ENCODE data around the gene C3orf49. TPM values are rescaled to one million over a fixed set of nuclear protein-coding genes. Genes with fewer than 3 reads are reported as not detected.

C3orf49 gene
- total RNA-seq, 2 experiments from 2014 or later, result not detected

GRCh38 chr3:63864965-63865327, 45.8 kb downstream of the C3orf49 start:
- H4K20me1 ChIP-seq (ENCODE audit: insufficient read depth, low read length), result peaks cover 6% of the 10 kb centered on the region; the same call in 1 of the 2 replicates
- CTCF ChIA-PET (ENCODE audit: unreplicated experiment), result no interaction called here
- peaks cover 92% of the 10 kb centered on the region for H3K79me2 ChIP-seq (ENCODE audit: insufficient read depth, low read depth, low read length)
- H3K9me3 ChIP-seq (ENCODE audit: low read length), result no peaks in the 10 kb centered on the region
- TSS peak; percentile 71 for BruUV-seq (replicated peaks)
- H3K9me2 ChIP-seq (ENCODE audit: insufficient read depth, low read length), result no peaks in the 10 kb centered on the region
- peak overlapping the region; percentile 15; the same call in 1 of the 2 replicates for H2AFZ ChIP-seq (ENCODE audit: low read length)
- TF ChIP-seq, protein P1, sequence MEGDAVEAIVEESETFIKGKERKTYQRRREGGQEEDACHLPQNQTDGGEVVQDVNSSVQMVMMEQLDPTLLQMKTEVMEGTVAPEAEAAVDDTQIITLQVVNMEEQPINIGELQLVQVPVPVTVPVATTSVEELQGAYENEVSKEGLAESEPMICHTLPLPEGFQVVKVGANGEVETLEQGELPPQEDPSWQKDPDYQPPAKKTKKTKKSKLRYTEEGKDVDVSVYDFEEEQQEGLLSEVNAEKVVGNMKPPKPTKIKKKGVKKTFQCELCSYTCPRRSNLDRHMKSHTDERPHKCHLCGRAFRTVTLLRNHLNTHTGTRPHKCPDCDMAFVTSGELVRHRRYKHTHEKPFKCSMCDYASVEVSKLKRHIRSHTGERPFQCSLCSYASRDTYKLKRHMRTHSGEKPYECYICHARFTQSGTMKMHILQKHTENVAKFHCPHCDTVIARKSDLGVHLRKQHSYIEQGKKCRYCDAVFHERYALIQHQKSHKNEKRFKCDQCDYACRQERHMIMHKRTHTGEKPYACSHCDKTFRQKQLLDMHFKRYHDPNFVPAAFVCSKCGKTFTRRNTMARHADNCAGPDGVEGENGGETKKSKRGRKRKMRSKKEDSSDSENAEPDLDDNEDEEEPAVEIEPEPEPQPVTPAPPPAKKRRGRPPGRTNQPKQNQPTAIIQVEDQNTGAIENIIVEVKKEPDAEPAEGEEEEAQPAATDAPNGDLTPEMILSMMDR (conservative IDR thresholded peaks at IDR 0.05; ENCODE audit: low read length), result no peak
- TF ChIP-seq EZH2phosphoT487 (IDR thresholded peaks at IDR 0.05; ENCODE audit: borderline replicate concordance, low read depth, low read length), result no peak
- peaks cover 28% of the 10 kb centered on the region for H3K36me3 ChIP-seq (ENCODE audit: insufficient read depth, low read length)
- H3K4me3 ChIP-seq (ENCODE audit: low read depth, low read length, poor library complexity, severe bottlenecking), result peak overlapping the region; percentile 74
- DNase-seq (ENCODE audit: low spot score), result no peak
- H3K27ac ChIP-seq (ENCODE audit: low read depth, low read length, poor library complexity, severe bottlenecking), result peak overlapping the region; percentile 65
- intact Hi-C loops (cut with micrococcal nuclease; ENCODE audit: unreplicated experiment), result loop anchor here (5.0 kb wide), 1 partner anchor 47 kb away; the partner anchor contains the start of gene SCAANT1
- H3K4me1 ChIP-seq (ENCODE audit: insufficient read depth, low read length, poor library complexity, severe bottlenecking), result peaks cover 28% of the 10 kb centered on the region
- POLR2A ChIA-PET, result no interaction called here
- H3K4me2 ChIP-seq (ENCODE audit: low read length), result peak overlapping the region; percentile 87

DNA sequence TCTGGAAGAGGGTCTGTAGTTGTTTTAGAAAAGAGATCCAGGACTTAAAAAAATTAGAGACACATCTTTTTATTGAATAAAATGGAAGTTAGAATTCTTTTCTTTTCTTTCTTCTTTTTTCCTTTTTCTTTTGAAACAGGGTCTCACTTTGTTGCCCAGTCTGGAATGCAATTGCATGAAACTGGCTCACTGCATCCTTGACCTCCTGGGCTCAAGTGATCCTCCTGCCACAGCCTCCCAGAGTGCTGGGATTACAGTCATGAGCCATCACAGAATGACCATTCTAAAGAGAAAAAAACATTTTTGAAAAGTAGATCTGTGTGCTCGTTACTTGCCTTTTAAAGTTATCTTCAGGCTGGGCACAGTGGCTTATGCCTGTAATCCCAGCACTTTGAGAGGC, 48.1 kb downstream of the C3orf49 start:
- TF ChIP-seq, protein P1 (conservative IDR thresholded peaks at IDR 0.05; ENCODE audit: low read length), result no peak
- TF ChIP-seq EZH2phosphoT487 (IDR thresholded peaks at IDR 0.05; ENCODE audit: borderline replicate concordance, low read depth, low read length), result no peak
- Histone ChIP-seq H2AFZ (ENCODE audit: low read length) (no peak overlapping the region), H3K79me2 (ENCODE audit: insufficient read depth, low read depth, low read length) (peaks cover 93% of the 10 kb centered on the region), H3K36me3 (ENCODE audit: insufficient read depth, low read length) (peaks cover 33% of the 10 kb centered on the region), H3K9me3 (ENCODE audit: low read length) (no peaks in the 10 kb centered on the region), H3K4me1 (ENCODE audit: insufficient read depth, low read length, poor library complexity, severe bottlenecking) (peaks cover 42% of the 10 kb centered on the region), H3K27ac (ENCODE audit: low read depth, low read length, poor library complexity, severe bottlenecking) (no peak overlapping the region), H3K9me2 (ENCODE audit: insufficient read depth, low read length) (no peaks in the 10 kb centered on the region), H3K4me3 (ENCODE audit: low read depth, low read length, poor library complexity, severe bottlenecking) (no peak overlapping the region), H4K20me1 (ENCODE audit: insufficient read depth, low read length) (peaks cover 21% of the 10 kb centered on the region; the same call in 1 of the 2 replicates), H3K4me2 (ENCODE audit: low read length) (no peak overlapping the region)
- intact Hi-C loops (cut with micrococcal nuclease; ENCODE audit: unreplicated experiment), result no loop called here
- ChIA-PET POLR2A (interaction anchor here (1.0 to 1.1 kb wide), 2 partner anchors 22 to 61 kb away, joined by 3 read pairs; no protein-coding TSS in a partner anchor), CTCF (ENCODE audit: unreplicated experiment) (no interaction called here)
- no peak for DNase-seq (ENCODE audit: low spot score)
- BruUV-seq (replicated peaks), result no TSS peak

DNA sequence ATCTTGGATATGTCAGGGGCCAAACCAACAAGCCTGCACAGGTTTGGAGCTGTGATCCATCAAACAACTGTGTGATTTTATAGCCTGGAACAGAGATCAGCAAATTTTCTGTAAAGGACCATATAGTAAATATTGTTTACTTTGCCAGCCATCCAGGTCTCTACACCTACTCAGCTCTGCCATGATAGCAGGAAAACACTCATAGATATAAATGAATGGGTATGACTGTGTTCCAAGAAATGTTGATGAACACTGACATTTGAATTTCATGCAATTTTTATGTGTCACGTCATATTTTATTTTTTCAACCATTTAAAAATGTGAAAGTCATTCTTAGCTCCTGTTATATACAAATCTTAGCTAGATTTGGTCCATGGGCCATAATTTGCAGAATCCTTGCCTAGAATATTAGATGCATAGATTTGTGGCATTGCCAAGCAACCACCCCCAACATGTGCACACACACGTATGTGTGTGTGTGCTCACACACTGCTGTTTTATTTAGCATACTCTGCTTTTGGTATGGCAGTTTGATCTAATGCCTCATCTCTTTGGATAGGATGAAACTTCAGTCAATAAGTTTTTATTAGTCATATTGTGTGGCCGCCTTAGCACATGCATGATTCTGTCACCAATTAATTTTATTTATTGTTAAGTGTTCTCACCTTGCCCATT, 51.0 kb downstream of the C3orf49 start:
- H3K9me2 ChIP-seq (ENCODE audit: insufficient read depth, low read length), result no peaks in the 10 kb centered on the region
- TF ChIP-seq EZH2phosphoT487 (IDR thresholded peaks at IDR 0.05; ENCODE audit: borderline replicate concordance, low read depth, low read length), result no peak
- TF ChIP-seq, protein P1 (conservative IDR thresholded peaks at IDR 0.05; ENCODE audit: low read length), result no peak
- H3K79me2 ChIP-seq (ENCODE audit: insufficient read depth, low read depth, low read length), result peaks cover 99% of the 10 kb centered on the region
- H3K4me3 ChIP-seq (ENCODE audit: low read depth, low read length, poor library complexity, severe bottlenecking), result no peak overlapping the region
- intact Hi-C loops (cut with micrococcal nuclease; ENCODE audit: unreplicated experiment), result loop anchor here (2.0 kb wide), 1 partner anchor 43 kb away; the partner anchor contains the start of gene SCAANT1
- peak overlapping the region; percentile 60 for H3K4me2 ChIP-seq (ENCODE audit: low read length)
- no TSS peak for BruUV-seq (replicated peaks)
- POLR2A ChIA-PET, result interaction anchor here (0.6 to 1.1 kb wide), 4 partner anchors 13 to 40 kb away, joined by 3 to 4 read pairs (median 3); no protein-coding TSS in a partner anchor
- H3K4me1 ChIP-seq (ENCODE audit: insufficient read depth, low read length, poor library complexity, severe bottlenecking), result peaks cover 46% of the 10 kb centered on the region
- peaks cover 36% of the 10 kb centered on the region; the same call in 1 of the 2 replicates for H4K20me1 ChIP-seq (ENCODE audit: insufficient read depth, low read length)
- no peak for DNase-seq (ENCODE audit: low spot score)
- H2AFZ ChIP-seq (ENCODE audit: low read length), result no peak overlapping the region
- peaks cover 51% of the 10 kb centered on the region for H3K36me3 ChIP-seq (ENCODE audit: insufficient read depth, low read length)
- H3K27ac ChIP-seq (ENCODE audit: low read depth, low read length, poor library complexity, severe bottlenecking), result no peak overlapping the region
- no peaks in the 10 kb centered on the region for H3K9me3 ChIP-seq (ENCODE audit: low read length)
- CTCF ChIA-PET (ENCODE audit: unreplicated experiment), result no interaction called here
